ENCODE measurements around the gene SERPINA12. TPM values are rescaled to one million over a fixed set of nuclear protein-coding genes. Genes with fewer than 3 reads are reported as not detected.

SERPINA12 gene
- total RNA-seq, 1 donor from 2014 or later = not detected

GRCh38 chr14:94462219-94462551 is 47.1 kb downstream of the SERPINA12 start:
- no peaks in the 10 kb centered on the region for H3K9me3 ChIP-seq
- ATAC-seq (no peak), DNase-seq (no peak)
- H3K27me3 ChIP-seq = no peaks in the 10 kb centered on the region
- intact Hi-C loops (cut with DNase I) = no loop called here
- H3K27ac ChIP-seq = no peak overlapping the region
- no peak for TF ChIP-seq CTCF (IDR thresholded peaks at IDR 0.05)
- no peaks in the 10 kb centered on the region for H3K4me1 ChIP-seq
- H3K36me3 ChIP-seq = no peaks in the 10 kb centered on the region
- no peak overlapping the region for H3K4me3 ChIP-seq

- DNase-seq = no peak
- H3K27me3 ChIP-seq = no peaks in the 10 kb centered on the region
- no peaks in the 10 kb centered on the region for H3K9me3 ChIP-seq
- no peak overlapping the region for H3K27ac ChIP-seq
- H3K36me3 ChIP-seq = no peaks in the 10 kb centered on the region
- no peak overlapping the region for H3K4me3 ChIP-seq
- no peak for TF ChIP-seq CTCF (IDR thresholded peaks at IDR 0.05)
- intact Hi-C loops (cut with DNase I) = no loop called here
- ATAC-seq = no peak
- H3K4me1 ChIP-seq = no peaks in the 10 kb centered on the region
Observed at GRCh38 chr14:94461526-94462218, 47.6 kb downstream of the SERPINA12 start.

- DNase-seq = no peak
- no peaks in the 10 kb centered on the region for H3K4me1 ChIP-seq
- no peak for TF ChIP-seq CTCF (IDR thresholded peaks at IDR 0.05)
- H3K36me3 ChIP-seq = no peaks in the 10 kb centered on the region
- no peaks in the 10 kb centered on the region for H3K27me3 ChIP-seq
- no peak for ATAC-seq
- H3K4me3 ChIP-seq = no peak overlapping the region
- H3K27ac ChIP-seq = no peak overlapping the region
- intact Hi-C loops (cut with DNase I) = no loop called here
- no peaks in the 10 kb centered on the region for H3K9me3 ChIP-seq
Observed at GRCh38 chr14:94460631-94461416, 48.4 kb downstream of the SERPINA12 start.

- intact Hi-C loops (cut with DNase I) = no loop called here
- H3K4me1 ChIP-seq = no peaks in the 10 kb centered on the region
- H3K27ac ChIP-seq = no peak overlapping the region
- no peaks in the 10 kb centered on the region for H3K36me3 ChIP-seq
- no peak overlapping the region for H3K4me3 ChIP-seq
- TF ChIP-seq CTCF (IDR thresholded peaks at IDR 0.05) = no peak
- DNase-seq (no peak), ATAC-seq (no peak)
- no peaks in the 10 kb centered on the region for H3K9me3 ChIP-seq
- no peaks in the 10 kb centered on the region for H3K27me3 ChIP-seq
Observed at GRCh38 chr14:94458558-94459205, 50.6 kb downstream of the SERPINA12 start.

- no peak for TF ChIP-seq CTCF (IDR thresholded peaks at IDR 0.05)
- Histone ChIP-seq H3K4me1 (no peaks in the 10 kb centered on the region), H3K36me3 (no peaks in the 10 kb centered on the region), H3K9me3 (no peaks in the 10 kb centered on the region), H3K4me3 (no peak overlapping the region), H3K27me3 (no peaks in the 10 kb centered on the region), H3K27ac (no peak overlapping the region)
- DNase-seq (no peak), ATAC-seq (no peak)
- intact Hi-C loops (cut with DNase I) = no loop called here
Observed at GRCh38 chr14:94458096-94458495, 51.2 kb downstream of the SERPINA12 start.
